Neural cell (in vitro differentiated cells): ENCODE measurements around the gene NDFIP2.

Experiments
- CTCF ChIP-seq: fragments of 450-650 bp; IDR thresholded peaks from 2 replicates; pipeline ENCODE4 v1.5.1; 2014; ENCODE audit warnings: antibody characterized with exemption, mild to moderate bottlenecking, moderate library complexity; ENCODE audit not compliant: poor library complexity, severe bottlenecking
- EP300 ChIP-seq: fragments of 450-650 bp; conservative IDR thresholded peaks from 2 replicates; pipeline ENCODE4 v1.6.1; 2014; ENCODE audit warnings: antibody characterized with exemption, mild to moderate bottlenecking, moderate library complexity; ENCODE audit not compliant: poor library complexity, severe bottlenecking
- EZH2 ChIP-seq: fragments of 200-600, 300-800 bp; shearing (Covaris generic), sonication (generic); IDR thresholded peaks from 2 replicates; pipeline ENCODE4 v1.6.1; 2014; ENCODE audit warnings: antibody characterized with exemption, low read length, borderline replicate concordance, mild to moderate bottlenecking; ENCODE audit not compliant: insufficient read depth, poor library complexity, severe bottlenecking
- POLR2AphosphoS5 ChIP-seq: IDR thresholded peaks from 2 replicates; pipeline ENCODE4 v1.6.1; 2012
- SMC3 ChIP-seq: fragments of 450-650 bp; conservative IDR thresholded peaks from 2 replicates; pipeline ENCODE4 v1.6.1; 2014; ENCODE audit warnings: antibody characterized with exemption, mild to moderate bottlenecking, moderate library complexity; ENCODE audit not compliant: poor library complexity

- TF ChIP-seq EZH2, result no peak
- no peak for TF ChIP-seq CTCF
- no peak for TF ChIP-seq EP300
- no peak for TF ChIP-seq POLR2AphosphoS5
- no peak for TF ChIP-seq SMC3
Observed at GRCh38 chr13:79462895-79463294, 18.1 kb upstream of the NDFIP2 start.
